ENCODE results near the gene PPP1R2B. TPM values are rescaled to one million over a fixed set of nuclear protein-coding genes. Genes with fewer than 3 reads are reported as not detected.

The PPP1R2B gene
- total RNA-seq = not detected

DNA sequence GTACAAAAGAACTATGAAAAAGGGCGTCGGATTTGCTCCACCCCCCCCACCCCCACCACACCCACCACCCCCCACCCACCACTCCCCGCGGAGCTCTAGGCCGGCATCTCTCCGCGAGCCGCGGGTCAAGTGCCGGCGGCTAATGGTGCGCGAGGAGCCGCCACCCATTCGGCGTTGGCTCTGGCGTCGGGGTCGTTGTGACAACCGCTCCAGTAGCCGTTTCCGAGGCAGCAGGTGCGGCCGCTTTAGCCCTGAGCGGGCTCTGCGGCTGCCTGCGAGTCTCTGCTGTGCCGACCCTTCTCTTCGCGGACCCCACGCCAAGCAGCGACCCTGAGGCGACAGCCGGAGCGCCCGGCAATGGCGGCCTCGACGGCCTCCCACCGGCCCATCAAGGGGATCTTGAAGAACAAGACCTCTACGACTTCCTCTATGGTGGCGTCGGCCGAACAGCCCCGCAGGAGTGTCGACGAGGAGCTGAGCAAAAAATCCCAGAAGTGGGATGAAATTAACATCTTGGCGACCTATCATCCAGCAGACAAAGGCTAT, at the start of gene PPP1R2B:
TSS of gene PPP1R2B (plus strand) at position 90 of the 546 bp plus-strand sequence. CDS start at position 358, 268 bp downstream.
- TF ChIP-seq, protein P1, sequence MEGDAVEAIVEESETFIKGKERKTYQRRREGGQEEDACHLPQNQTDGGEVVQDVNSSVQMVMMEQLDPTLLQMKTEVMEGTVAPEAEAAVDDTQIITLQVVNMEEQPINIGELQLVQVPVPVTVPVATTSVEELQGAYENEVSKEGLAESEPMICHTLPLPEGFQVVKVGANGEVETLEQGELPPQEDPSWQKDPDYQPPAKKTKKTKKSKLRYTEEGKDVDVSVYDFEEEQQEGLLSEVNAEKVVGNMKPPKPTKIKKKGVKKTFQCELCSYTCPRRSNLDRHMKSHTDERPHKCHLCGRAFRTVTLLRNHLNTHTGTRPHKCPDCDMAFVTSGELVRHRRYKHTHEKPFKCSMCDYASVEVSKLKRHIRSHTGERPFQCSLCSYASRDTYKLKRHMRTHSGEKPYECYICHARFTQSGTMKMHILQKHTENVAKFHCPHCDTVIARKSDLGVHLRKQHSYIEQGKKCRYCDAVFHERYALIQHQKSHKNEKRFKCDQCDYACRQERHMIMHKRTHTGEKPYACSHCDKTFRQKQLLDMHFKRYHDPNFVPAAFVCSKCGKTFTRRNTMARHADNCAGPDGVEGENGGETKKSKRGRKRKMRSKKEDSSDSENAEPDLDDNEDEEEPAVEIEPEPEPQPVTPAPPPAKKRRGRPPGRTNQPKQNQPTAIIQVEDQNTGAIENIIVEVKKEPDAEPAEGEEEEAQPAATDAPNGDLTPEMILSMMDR (IDR thresholded peaks at IDR 0.05) = no peak
- Histone ChIP-seq H3K4me1 (ENCODE audit: control insufficient read depth in 1 of 2, low read depth in 2 of 2) (no peaks in the 10 kb centered on the region), H3K27me3 (replicated peaks; ENCODE audit: insufficient read depth) (no peaks in the 10 kb centered on the region), H3K9me3 (peaks cover 4% of the 10 kb centered on the region), H3K4me3 (no peak within 1 kb of the TSS), H3K36me3 (no peaks in the 10 kb centered on the region), H3K27ac (no peak within 1 kb of the TSS)
- ATAC-seq (ENCODE audit: insufficient number of reproducible peaks, low FRiP score, low read depth) = no peak
- DNase-seq (ENCODE audit: low spot score) = no peak

DNA sequence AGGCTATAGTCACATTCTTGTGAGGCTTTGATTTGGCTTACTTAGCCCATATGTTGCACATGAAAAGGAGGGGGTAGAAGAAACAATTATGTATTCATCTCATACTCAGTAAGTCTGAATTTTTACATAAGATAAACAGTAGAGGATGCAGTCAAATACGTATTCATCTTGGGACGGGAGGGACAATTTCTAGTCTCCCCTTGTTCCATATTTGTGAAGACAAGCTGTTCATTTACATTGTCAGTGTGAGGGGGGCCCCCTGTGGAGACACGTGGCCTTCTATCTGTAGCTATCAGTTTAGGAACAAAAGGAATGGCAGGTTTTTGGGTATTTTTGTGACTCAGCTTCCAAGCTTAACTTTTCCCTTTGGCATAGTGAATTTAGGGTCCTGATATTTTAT, 49.2 kb upstream of the PPP1R2B start:
- Histone ChIP-seq H3K27me3 (replicated peaks; ENCODE audit: insufficient read depth) (no peaks in the 10 kb centered on the region), H3K27ac (no peak overlapping the region), H3K4me3 (no peak overlapping the region), H3K4me1 (ENCODE audit: control insufficient read depth in 1 of 2, low read depth in 2 of 2) (no peaks in the 10 kb centered on the region), H3K36me3 (no peaks in the 10 kb centered on the region), H3K9me3 (no peaks in the 10 kb centered on the region)
- TF ChIP-seq, protein P1 (IDR thresholded peaks at IDR 0.05) = no peak
- DNase-seq (ENCODE audit: low spot score) = no peak
- no peak for ATAC-seq (ENCODE audit: insufficient number of reproducible peaks, low FRiP score, low read depth)

DNA sequence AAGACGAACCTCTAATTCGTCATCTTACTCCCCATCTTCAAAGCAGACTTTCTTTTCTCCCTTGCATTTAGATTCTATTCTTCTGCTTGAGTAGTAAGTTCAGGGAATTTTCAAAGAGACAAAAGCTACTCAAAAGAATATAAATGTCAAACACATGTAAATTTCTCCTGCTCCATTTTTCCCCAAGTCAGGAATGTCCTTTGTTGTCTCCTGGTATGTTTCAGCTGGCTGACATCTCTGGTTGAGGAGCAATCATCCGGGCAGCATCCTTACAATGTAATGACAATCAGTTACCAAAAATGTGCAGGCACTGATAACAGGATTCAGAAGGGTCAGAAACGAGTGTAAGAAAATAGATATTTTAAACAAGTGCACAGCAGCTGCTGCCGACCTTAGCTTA, 47.6 kb upstream of the PPP1R2B start:
- no peak for DNase-seq (ENCODE audit: low spot score)
- TF ChIP-seq, protein P1 (IDR thresholded peaks at IDR 0.05) = no peak
- Histone ChIP-seq H3K27me3 (replicated peaks; ENCODE audit: insufficient read depth) (no peaks in the 10 kb centered on the region), H3K4me3 (no peak overlapping the region), H3K4me1 (ENCODE audit: control insufficient read depth in 1 of 2, low read depth in 2 of 2) (no peaks in the 10 kb centered on the region), H3K36me3 (no peaks in the 10 kb centered on the region), H3K27ac (no peak overlapping the region), H3K9me3 (no peaks in the 10 kb centered on the region)
- no peak for ATAC-seq (ENCODE audit: insufficient number of reproducible peaks, low FRiP score, low read depth)

DNA sequence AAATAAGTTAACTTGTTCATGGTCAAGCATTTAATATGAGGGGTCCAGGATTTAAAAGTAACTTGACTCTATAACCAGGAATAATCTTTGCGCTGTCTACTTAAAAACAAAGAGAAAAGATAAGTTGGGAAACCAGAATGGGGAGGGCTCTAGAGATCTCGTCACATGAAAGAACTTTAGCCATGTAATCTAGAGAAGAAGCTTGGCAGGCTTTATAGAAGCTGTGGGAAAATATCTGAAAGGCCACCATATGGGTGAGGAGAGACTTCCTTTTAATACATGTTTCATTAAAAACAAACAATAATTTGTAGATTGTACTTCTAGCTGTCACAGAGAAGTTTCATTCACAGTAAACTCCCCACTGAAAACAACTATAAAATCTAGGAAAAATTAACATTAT, 46.7 kb upstream of the PPP1R2B start:
- Histone ChIP-seq H3K27me3 (replicated peaks; ENCODE audit: insufficient read depth) (no peaks in the 10 kb centered on the region), H3K4me1 (ENCODE audit: control insufficient read depth in 1 of 2, low read depth in 2 of 2) (no peaks in the 10 kb centered on the region), H3K36me3 (no peaks in the 10 kb centered on the region), H3K4me3 (no peak overlapping the region), H3K9me3 (no peaks in the 10 kb centered on the region), H3K27ac (no peak overlapping the region)
- ATAC-seq (ENCODE audit: insufficient number of reproducible peaks, low FRiP score, low read depth) (no peak), DNase-seq (ENCODE audit: low spot score) (no peak)
- TF ChIP-seq, protein P1 (IDR thresholded peaks at IDR 0.05) = no peak

DNA sequence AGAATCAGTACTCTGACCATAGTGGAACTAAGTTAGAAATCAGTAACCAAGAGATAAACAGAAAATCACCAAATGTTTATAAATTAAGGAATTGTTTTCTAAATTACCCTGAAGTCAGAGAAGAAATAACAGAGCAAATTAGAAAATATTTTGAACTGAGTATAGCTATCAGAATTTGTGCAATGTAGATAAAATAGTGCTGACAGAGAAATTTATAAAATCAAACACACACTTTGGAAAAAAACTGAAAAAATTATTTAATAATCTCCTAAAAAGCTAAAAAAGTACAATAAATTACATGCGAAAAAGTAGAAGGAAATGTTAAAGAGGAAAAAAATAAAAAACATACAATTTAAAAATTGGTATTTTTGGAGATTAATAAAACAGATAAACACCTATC, 37.1 kb upstream of the PPP1R2B start:
- Histone ChIP-seq H3K27me3 (replicated peaks; ENCODE audit: insufficient read depth) (no peaks in the 10 kb centered on the region), H3K9me3 (no peaks in the 10 kb centered on the region), H3K27ac (no peak overlapping the region), H3K36me3 (no peaks in the 10 kb centered on the region), H3K4me1 (ENCODE audit: control insufficient read depth in 1 of 2, low read depth in 2 of 2) (no peaks in the 10 kb centered on the region), H3K4me3 (no peak overlapping the region)
- TF ChIP-seq, protein P1 (IDR thresholded peaks at IDR 0.05) = no peak
- ATAC-seq (ENCODE audit: insufficient number of reproducible peaks, low FRiP score, low read depth) = no peak
- DNase-seq (ENCODE audit: low spot score) = no peak

Measured in thoracic aorta (tissue), 2 donors.